Measurements from ENCODE around the gene MED25.
"Not testable (repeated sequence)": the region's sequence is repeated elsewhere in the genome, so short reads cannot be mapped to it uniquely, and the experiment has no call there.

MED25 gene

DNA sequence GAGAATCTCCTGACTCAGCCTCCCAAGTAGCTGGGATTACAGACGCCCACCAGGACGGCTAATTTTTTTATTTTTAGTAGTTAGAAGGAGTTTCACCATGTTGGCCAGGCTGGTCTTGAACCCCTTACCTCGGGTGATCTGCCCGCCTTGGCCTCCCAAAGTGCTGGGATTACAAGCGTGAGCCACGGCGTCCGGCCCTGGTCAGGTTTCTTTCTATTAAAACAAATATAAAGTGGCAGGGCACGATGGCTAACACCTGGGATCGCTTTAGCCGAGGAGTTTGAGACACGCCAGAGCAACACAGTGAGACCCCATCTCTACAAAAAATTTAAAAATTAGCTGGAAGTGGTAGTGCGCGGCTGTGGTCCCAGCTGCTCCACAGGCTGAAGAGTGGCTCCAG lies 1.5 kb upstream of the MED25 start:
- DNase-seq (ENCODE audit: low read depth in 2 of 2) = no peak

GRCh38 chr19:49818649-49819370 lies 721 bp downstream of the MED25 start:
- no peak for DNase-seq (ENCODE audit: low read depth in 2 of 2)

GRCh38 chr19:49819452-49820115 lies 1.5 kb downstream of the MED25 start:
- DNase-seq (ENCODE audit: low read depth in 2 of 2) = not testable (repeated sequence)

GRCh38 chr19:49820125-49820524 lies 2.0 kb downstream of the MED25 start:
- DNase-seq (ENCODE audit: low read depth in 2 of 2) = no peak

DNA sequence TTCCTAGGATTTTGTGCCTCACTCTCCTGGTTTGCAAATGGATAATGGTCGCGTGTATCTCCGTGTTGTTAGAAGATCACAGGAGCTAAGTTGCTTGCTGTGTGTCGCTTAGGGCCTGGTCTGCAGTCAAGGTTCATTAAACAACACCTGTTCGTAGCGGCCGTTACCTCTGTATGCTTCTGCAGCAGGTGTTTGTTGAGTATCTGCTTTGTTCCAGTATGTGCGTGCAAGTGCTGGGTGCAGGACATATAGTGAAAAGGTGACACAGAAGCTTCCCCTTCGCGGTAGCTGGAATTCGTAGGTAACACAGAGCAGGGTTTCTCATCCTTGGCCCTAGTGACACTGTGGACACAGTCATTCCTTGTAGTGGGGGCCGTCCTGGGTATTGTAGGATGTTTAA lies 5.4 kb downstream of the MED25 start:
- no peak for DNase-seq (ENCODE audit: low read depth in 2 of 2)

GRCh38 chr19:49824662-49825061 lies 6.6 kb downstream of the MED25 start:
- no peak for DNase-seq (ENCODE audit: low read depth in 2 of 2)

DNA sequence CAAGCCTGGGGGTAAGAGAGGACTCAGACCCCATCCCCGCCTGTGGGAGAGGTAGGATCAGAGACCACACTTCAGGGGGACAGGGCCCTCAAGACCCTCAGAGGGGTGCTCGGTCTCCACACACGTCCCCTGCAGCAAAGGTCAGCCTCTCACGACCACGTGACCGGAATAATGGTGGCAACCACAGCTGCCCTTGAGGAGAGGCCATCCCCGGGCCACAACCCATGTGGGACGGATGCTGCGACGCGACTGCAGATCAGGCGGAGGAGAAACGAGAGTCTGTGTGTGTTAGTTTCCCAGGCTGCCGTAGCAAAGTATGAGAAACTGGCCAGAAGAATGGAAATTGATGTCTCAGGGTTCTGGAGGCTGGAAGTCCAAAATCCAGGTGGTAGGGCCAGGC lies 8.9 kb downstream of the MED25 start:
- no peak for DNase-seq (ENCODE audit: low read depth in 2 of 2)

GRCh38 chr19:49829200-49829599 lies 11.1 kb downstream of the MED25 start:
- DNase-seq (ENCODE audit: low read depth in 2 of 2) = no peak

- no peak for DNase-seq (ENCODE audit: low read depth in 2 of 2)
Observed at GRCh38 chr19:49829721-49830120, 11.6 kb downstream of the MED25 start.

DNA sequence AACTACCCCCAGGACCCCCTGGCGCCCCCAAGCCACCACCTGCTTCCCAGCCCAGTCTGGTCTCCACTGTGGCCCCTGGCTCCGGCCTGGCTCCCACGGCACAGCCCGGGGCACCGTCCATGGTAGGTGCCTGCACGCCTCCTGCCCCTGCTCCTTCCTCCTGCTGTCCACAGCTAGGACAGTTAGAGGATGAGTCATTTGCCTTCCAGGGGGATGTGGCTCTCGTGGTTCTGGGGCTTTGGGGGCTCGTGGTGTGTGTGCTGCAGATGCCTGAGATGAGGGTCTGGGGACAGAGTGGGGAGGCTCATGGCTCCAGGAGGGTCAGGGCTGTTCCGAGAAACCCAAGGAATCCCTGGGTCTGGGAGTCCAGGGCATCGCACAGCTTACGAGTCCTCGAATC lies 12.7 kb downstream of the MED25 start:
- no peak for DNase-seq (ENCODE audit: low read depth in 2 of 2)

DNA sequence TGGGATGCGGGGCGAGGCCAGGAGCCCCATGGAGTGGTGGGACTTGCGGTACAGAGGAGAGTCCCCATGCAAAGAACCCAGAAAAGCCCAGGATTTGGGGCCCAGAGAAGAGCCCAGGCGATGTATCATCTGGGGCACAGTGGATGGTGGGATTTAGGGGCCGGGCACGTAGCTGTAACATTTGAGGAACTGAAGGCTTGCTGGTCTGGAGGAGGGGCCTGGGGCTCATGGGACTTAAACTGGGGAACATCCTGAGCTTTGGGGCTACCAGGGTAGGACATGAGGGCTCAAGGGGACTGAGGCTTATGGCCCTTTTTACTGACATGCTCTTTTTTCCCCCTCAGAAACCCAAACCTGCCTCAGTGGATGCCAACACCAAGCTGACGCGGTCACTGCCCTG lies 13.5 kb downstream of the MED25 start:
- DNase-seq (ENCODE audit: low read depth in 2 of 2) = no peak

GRCh38 chr19:49832556-49832955 lies 14.5 kb downstream of the MED25 start:
- no peak for DNase-seq (ENCODE audit: low read depth in 2 of 2)

DNA sequence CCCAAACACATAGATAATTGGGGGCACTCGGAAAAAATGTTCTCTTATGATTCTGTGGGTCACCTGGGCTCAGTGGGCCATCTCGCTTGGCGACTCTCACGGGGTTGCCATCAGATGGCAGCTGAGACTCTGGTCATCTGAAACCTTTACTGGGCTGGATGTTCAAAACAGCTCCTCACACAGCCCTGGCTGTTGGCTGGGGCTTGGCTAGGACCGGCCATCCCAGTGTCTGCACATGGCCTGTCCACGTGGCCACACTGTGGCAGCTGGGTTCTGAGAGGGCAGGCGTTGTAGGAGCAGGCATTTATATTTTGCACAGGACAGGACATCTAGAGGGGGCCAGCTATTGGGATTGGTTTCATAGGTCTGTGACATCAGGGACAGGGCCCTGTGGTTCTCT lies 15.5 kb downstream of the MED25 start:
- DNase-seq (ENCODE audit: low read depth in 2 of 2) = no peak

DNA sequence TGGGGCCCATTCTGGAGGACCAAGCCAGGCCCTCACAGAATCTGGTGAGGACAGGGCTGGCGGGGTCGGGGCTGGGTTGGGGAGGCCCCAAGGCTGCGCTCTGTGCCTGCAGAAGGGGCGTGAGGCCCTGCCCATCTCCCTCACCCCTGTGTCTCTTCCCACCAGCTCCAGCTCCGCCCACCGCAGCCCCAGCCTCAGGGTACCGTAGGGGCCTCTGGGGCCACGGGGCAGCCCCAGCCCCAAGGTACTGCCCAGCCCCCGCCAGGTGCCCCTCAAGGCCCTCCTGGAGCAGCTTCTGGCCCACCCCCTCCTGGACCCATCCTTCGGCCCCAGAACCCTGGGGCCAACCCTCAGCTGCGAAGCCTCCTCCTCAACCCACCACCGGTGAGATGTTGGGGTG lies 17.5 kb downstream of the MED25 start:
- no peak for DNase-seq (ENCODE audit: low read depth in 2 of 2)

DNA sequence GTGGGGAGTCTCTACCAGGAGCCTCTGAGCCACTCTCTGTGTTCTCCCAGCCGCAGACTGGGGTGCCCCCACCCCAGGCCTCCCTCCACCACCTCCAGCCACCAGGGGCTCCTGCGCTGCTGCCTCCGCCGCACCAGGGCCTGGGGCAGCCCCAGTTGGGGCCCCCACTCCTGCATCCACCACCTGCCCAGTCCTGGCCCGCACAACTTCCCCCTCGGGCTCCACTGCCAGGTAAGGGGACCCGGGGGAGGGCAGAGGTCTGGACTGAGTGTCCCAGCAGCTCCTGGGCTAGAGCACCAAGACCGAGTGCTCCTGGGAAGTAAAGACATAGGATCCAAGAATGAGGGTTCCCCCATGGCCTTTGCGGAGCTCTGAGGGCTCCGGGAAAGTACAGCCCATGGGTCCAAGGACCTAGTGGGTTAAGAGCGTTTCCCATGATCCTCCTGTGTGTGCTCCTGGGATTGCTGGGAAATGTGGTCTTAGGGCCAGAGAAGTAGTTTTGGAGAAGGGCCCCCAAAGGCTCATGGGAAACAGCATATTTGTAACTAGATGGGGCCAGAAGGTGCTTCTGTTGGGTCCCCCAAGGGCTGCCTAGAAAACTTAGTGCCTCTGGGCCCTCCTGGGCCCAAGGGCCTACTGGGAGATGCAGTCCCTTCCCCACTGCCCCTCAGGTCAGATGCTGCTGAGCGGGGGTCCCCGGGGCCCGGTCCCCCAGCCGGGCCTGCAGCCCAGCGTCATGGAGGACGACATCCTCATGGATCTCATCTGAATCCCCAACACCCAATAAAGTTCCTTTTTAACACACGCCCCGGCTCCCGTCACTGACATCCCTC lies 18.3 kb downstream of the MED25 start:
- DNase-seq (ENCODE audit: low read depth in 2 of 2) = no peak

DNA sequence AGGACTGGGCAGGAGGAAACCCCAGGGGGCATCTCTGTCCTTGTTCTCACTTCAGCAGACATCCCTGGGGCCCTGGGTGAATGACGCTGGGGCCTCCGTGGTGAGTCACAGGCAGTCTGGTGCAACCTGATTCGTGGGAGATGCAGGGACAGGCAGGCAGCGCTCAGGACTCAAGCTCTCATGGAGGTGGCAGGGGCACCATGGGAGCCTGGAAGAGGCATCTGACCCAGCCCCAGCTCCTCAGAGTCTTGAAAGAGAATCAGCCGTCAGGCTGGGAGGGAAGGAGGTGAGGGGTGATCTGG lies 18.9 kb downstream of the MED25 start:
- no peak for DNase-seq (ENCODE audit: low read depth in 2 of 2)

DNA sequence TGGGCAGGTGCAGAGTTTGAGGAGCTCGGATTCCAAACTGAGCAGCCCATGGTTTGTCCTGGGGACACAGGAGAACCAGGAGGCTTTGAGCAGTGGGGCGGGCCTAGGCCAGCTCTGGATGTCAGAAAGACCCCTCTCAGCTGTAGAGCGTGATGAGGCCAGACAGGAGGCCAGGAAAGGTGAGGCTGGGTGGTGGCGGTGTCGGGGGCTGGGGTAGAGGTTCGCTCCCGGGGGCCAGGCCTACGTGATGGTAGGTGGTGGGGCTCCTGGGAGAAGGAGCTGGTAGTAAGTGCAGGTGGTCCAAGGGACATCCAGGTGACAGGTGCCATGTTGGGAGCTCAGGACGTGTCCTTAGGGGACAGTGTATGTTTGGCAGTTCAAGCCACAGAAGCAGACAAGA lies 19.3 kb downstream of the MED25 start:
- no peak for DNase-seq (ENCODE audit: low read depth in 2 of 2)

DNA sequence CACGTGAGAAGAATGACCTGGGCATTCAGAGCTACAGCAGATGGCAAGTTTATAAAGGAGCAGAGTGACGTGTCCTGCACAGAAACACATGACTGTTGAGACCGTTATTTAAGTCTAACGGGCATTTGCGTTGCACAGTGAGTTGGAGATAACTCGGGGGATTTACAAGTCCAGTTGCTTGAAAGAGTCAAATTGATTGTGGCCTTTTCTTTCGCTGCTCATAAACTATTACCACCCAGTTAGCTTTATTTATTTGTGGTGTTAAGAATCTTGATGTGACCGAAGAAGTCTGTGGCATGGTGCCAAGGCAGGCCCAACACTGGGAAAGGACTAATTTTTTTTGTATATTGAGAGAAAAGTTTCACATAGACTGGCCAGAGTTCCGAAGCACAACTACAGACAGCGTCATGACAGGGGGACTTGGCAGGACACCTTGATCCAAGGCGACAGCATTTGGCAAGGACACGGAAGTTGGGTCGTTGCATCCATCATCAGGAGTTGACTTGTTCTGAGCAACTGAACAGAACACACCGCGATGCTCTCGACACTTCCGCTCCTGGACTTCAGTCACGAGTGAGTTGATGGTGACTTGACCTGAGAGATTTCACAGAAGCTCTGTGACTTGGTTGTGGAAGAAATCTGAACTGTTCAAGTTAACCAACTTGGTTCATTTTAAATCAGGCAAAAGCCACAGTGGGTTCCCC lies 20.9 kb downstream of the MED25 start:
- DNase-seq (ENCODE audit: low read depth in 2 of 2) = no peak

- no peak for DNase-seq (ENCODE audit: low read depth in 2 of 2)
Observed at GRCh38 chr19:49839713-49840112, 21.6 kb downstream of the MED25 start.

DNA sequence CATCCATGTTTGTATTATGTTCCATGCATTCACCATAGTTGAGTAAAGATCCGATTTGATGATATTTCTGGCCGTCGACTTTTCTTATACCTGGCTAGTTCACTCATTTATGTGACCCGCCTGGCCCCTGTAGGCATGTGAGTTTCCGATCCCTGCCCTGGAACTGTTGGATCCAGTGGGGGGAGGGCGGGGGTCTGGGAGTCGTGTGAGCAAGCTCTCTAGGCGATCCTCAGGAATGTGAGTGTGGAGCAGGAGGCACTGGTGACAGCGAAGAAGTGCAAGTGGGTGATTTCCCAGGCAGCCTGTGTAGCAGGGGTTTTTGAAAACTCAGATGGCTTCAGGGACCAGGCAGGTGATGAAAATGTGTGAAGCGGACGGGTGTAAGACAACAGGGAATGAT lies 22.2 kb downstream of the MED25 start:
- no peak for DNase-seq (ENCODE audit: low read depth in 2 of 2)

DNA sequence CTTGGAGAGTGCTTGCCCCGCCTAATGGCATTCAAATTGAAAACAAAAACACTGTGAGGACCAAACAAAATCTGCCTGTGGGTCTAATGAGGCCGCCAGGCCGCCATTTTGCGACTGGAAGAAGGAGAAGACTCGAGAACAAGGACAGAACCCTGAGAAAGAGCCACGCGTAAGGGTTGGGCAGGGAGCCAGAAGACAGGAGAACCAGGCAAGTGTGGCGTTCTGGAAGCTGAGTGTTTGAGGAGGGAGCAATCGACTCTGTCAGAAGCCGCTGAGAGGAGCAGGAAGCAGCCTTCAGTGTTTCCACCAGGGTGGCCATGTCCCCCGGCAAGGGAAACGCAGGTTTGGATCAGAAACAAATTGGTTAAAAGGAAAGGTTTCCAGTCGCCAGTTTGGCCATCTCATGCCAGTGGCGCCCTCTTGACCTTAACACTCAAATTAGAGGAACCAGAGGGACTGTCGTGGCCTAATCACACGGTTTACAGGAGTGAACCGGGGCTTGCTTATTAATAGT lies 22.7 kb downstream of the MED25 start:
- DNase-seq (ENCODE audit: low read depth in 2 of 2) = no peak

GRCh38 chr19:49843265-49843664 lies 25.2 kb downstream of the MED25 start:
- DNase-seq (ENCODE audit: low read depth in 2 of 2) = no peak
